Esophagus mucosa (tissue), 1 donor: ENCODE data around the gene TEAD1. TPM values are rescaled to one million over a fixed set of nuclear protein-coding genes. Genes with fewer than 3 reads are reported as not detected.

Source experiments
- ATAC-seq: fragments of 200-7000 bp; cut with Tn5 transposase; one replicate; pipeline ENCODE4 v1.9.1; 2020
- total RNA-seq: library from RNA; stranded (reverse); gene quantifications from one replicate; pipeline ENCODE4 v1.2.4, GENCODE V29; 2023
- donor health status: DM: yes; HTN: yes; CAD: no.

Gene TEAD1
- total RNA-seq, 1 donor from 2014 or later: 35.3 TPM

DNA sequence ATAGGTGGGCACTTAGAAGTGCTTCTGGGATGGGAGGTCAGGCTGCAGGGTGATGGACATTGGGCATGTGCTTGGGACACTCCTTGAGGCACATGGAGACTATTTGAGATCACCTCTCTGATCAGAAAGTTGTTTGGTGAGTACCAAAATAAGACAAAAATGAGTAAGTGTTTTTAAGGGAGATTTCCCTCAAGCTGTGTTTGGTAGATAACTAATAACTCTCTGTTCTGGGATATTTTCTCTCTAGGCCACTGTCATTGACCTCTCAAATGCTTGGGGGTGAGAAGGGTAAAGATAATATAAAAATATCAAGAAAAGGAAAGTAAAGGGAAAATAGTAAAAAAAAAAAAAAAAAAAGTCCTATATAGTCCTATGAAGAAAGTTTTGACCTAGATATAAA lies 117.8 kb downstream of the TEAD1 start:
- ATAC-seq: no peak

DNA sequence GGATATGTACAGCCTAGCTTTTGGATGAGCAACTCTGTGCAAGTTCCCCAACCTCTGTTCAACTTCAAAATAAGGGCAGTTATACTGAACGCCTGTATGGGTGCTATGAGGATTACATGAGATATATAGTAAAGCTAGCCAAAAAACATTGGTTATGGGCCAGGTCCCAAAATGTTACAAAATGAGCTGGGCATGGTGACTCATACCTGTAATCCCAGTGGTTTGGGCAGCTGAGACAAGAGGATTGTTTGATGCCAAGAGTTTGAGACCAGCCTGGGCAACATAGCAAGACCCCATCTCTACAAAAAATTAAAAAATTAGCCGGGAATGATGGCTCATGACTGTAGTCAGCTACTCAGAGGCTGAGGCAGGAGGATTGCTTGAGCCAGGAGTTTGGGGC lies 118.4 kb downstream of the TEAD1 start:
- peak; percentile 74 for ATAC-seq

DNA sequence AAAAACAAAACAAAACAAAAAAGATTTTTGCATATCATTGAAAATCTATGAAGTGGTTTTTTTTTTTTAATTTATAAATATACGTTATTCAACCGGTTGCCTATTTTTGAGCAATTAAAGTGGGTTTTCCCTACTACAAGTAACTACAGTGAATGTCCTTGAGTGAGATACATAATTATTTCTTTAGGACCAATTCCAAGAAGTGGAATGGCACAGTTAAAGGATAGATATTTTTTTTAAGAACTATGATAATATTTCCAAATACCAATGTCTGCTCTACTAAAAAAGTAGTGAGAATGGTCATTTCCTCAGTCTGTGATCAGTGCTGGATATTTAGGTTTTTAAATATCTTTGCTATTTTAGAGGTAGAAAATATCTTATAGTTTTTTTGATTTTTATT lies 118.8 kb downstream of the TEAD1 start:
- ATAC-seq: no peak

- ATAC-seq: no peak
These were observed 119.3 kb downstream of the TEAD1 start for GRCh38 chr11:12793506-12793905.

DNA sequence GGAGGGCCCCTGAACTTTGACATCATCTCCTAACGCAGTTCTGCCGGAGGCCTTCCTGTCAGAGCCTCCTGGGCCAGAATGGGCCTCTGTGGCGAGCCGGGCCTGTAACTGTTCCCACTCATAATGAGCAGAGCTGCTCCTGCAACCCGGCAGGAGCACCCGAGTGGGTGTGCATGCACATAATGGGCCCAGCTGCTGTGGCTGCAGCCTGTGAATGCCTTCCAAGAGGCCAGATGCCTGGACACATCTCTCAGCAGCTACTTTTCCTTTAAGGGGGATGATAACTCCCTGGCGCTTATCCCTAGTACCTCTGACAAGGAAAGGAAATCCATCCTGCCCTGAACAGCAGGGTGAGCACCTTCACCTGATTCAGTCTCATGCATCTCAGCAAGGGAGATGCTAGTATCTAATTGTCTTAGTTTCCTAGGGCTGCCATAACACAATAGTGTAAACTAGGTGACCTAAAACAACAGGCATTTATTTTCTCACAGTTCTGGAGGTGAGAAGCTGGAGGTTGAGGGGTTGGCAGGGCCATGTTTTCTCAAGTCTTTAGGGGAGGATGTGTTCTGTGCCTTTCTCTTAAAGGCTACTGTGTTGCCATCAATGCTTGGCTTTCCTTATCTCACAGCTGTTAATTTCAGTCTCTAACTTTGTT lies 120.5 kb downstream of the TEAD1 start:
- no peak for ATAC-seq

DNA sequence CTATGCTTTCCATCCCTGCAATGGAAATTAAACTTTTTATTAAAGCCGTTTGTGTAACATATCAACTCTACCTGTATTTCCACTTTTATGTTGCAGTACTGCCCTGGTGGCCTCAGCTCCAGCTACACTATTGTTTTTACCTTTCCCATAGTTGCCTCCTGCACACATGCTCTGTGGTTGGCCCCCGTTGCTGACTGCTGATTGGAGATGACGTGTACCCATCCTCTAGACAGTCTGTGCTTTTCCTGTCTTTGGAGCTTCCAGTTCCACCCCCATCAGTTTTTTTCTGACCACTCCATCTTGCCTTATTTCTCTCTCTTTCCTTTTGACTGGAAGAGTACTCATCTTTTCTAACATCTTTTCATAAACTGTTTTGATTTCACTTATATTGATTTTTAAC lies 123.8 kb downstream of the TEAD1 start:
- no peak for ATAC-seq

- ATAC-seq: no peak
These were observed 124.4 kb downstream of the TEAD1 start for GRCh38 chr11:12798609-12799011.

GRCh38 chr11:12799334-12799835 lies 125.2 kb downstream of the TEAD1 start:
- ATAC-seq: no peak

GRCh38 chr11:12800032-12800671 lies 125.9 kb downstream of the TEAD1 start:
- peak; percentile 88 for ATAC-seq

DNA sequence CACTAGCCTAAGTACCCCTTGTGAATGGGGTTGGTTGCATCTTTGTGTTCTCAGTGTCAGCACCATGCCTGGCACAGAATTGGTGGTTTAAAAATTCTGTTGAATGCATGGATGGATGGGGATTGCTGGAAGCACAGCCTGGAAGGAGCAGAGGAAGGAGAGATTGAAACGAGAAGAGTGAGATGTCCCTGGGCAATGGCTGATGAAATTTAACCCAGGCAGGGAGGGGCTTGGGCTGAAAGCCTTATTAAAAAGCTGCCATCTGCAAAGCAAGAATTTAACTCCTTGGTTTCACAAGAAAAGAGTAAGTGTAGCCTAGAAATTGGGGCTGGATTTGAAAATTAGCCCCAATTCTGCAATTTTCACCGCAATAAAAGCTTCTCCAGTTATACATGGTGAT lies 126.7 kb downstream of the TEAD1 start:
- no peak for ATAC-seq

DNA sequence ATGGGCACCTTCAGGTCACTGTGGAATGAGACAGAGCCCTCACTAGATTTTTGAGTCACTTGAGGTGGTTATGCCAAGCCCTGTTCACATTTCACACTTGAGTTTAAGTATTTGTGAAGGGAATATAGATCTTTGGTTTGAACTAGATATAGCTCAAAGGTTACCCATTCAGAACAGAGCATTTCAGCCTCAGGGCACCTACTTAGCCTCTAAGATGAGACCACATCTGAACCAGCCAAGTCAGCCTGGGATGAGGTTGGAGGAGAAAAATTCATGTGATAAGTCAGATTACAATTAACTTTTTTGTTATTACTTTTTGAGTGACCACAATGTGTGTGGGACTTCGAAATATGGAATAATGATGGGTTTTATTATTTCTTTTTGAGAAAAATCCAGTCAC lies 127.8 kb downstream of the TEAD1 start:
- no peak for ATAC-seq

- ATAC-seq: peak; percentile 78
These were observed 128.3 kb downstream of the TEAD1 start for GRCh38 chr11:12802418-12803085.

DNA sequence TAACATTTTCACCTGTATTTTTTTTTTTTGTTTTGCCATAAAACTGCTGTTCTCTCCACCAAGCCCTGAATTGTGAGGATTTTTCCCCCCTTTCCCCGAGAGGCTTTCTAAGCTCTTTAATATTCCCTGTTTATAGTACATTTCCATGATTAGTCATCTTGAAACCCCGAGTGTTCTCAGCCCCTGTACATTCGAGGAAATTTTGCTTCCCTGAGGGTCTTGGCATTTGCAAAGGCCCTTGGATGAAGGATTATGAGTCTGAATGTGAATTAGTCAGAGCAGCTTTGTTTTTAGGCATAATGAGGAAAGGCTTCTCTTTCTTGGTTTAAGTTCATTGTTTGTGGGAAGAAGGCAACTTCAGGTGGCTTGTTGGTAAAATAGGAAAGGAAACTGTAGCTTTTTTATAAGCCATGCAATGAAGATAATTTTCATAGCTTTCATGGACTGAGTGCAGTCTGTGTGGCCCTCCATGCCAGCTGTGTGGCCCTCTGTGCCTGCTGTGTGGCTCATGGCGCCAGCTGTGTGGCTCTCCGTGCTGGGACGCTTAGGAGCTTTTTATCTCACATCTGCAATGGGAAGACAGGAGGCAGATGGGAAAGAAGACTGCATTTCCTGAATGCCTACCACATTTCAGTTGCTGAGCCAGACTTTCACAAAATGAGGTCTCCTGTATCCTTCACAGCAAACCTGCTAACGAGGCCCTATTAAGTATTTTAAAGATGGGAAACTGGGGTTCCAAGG lies 129.0 kb downstream of the TEAD1 start:
- no peak for ATAC-seq

DNA sequence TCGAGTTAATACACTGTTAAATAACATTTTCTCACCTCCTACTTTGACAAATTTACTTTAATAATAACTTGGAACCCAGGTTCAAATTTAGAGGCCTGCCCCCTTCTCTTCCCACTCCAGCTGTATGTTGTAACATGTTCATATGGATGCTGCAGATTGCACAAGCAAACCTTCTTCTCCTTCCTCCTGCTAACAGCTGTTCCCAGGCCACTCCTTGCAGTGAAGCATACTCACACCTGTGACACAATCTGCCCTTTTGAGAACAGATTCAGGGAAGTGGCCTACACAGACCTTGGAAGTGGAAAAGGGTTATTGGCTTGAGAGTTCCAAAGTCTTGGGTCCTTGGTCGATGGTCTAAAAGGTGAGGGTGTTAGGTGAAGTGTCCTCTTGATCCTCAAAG lies 131.9 kb downstream of the TEAD1 start:
- ATAC-seq: peak; percentile 75

DNA sequence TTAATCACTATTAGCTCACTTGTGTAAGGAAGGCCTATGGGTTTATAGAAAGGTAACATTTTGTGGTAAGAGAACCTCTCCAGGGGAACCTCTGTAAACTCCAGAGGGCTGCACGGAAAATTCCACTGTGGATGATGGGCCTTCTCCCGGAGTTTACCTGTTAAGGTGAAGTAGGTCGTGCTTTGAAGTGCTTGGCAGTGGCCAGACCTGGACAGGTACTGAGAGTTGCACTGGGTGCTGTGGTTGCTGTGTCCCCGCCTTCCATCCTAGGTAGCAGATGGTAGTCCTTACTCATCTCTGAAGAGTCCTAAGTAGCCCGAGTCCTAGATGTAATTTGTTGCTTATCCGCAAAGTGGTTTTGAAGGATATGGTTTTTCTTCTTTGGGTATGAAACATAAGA lies 133.4 kb downstream of the TEAD1 start:
- no peak for ATAC-seq

GRCh38 chr11:12808519-12808918 lies 134.3 kb downstream of the TEAD1 start:
- ATAC-seq: no peak

- no peak for ATAC-seq
These were observed 135.1 kb downstream of the TEAD1 start for GRCh38 chr11:12809364-12809763.

GRCh38 chr11:12809864-12810567 lies 135.8 kb downstream of the TEAD1 start:
- peak; percentile 56 for ATAC-seq

GRCh38 chr11:12810568-12810894 lies 136.3 kb downstream of the TEAD1 start:
- ATAC-seq: no peak

DNA sequence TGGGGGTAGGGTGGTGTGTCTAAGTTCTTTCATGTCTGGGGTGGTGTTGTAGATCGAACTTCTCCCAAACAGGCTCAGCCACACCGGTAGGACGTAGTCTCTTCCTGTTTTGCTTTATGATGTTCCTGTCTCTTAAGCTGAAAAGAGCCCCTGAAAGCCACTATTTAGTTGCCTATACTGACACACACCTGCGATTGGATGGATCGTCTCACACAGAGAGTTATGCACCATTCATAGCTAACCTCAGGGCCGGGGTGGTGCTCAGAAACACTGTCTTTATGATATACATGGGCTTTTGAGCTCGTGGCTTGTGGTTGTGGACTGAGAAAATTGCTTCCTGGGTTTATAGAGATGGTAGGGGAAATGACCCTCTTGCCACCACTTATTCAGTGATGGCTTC lies 137.6 kb downstream of the TEAD1 start:
- ATAC-seq: no peak

DNA sequence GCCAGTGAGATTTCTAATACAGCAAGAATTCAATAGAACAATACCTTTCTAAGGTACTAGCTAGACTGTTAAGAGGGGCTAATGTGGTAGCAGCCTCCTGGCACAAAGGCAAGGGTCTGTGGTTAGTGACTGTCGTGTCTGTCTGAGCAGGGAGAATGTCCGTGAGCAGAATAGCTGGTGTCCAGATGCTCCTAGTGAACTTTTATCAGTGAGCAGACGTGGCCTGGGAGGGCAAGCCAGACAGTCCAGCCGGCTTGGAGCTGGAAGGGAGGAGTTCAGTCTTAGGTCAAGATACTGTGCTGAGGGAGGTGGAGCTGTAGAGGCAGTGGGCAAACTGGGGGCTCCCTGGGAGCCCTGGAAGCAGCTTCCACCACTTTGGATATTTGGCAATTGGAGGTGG lies 138.6 kb downstream of the TEAD1 start:
- no peak for ATAC-seq

GRCh38 chr11:12813371-12814225 lies 139.4 kb downstream of the TEAD1 start:
- peak; percentile 75 for ATAC-seq
